Measurements from ENCODE around the gene XPO4.

Gene XPO4

DNA sequence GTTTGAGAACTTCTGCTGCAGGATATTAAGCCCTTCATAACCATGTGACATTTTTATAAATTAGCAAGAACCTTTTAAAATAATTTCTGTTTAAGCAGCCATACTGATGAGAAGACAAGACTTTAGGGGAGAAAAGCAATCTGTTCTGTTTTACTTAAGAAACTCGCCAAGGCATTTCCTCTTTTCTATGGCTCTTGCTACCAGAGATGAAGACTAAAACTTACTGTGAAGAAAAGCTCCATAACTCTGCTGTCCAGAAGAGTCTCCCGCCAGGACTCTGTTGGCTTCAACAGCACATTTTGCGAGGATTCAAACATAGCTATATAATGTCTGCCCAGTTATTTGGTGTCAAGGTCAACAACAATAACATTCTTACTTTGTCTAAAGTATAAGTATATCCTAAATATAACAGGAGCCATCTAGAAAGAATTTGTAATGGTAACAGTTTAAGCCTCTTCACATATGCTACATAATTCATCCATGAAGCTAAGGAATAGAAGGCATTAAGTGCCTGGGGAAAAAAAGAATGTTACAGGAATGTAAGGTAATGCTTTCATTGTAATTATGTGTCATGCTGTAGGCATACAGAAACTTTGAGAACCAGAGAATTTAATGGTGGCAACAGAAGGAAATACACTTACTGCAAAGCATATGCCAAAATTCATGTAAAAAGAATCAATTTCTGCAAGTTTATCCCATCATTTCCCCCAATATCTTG, 75.5 kb downstream of the XPO4 start:
- DNase-seq (ENCODE audit: low read depth) = no peak

DNA sequence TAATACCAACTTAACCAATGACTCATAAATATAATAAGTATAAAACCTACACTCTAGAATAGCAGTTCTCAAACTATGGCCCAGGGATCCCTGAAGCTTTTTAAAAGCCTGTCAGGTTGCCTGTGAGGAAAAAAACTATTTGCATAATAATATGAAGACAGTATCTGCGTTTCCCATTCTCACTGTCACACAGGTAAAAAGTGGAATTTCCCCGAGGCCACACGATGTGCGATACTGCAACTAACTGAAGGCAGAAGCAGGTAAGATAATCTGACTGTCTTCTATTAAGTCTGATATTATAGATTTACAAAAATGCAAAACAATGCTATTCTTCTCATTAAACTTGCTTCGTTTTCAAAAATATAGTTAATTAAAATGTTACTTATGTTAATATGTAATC, 76.2 kb downstream of the XPO4 start:
- no peak for DNase-seq (ENCODE audit: low read depth)

DNA sequence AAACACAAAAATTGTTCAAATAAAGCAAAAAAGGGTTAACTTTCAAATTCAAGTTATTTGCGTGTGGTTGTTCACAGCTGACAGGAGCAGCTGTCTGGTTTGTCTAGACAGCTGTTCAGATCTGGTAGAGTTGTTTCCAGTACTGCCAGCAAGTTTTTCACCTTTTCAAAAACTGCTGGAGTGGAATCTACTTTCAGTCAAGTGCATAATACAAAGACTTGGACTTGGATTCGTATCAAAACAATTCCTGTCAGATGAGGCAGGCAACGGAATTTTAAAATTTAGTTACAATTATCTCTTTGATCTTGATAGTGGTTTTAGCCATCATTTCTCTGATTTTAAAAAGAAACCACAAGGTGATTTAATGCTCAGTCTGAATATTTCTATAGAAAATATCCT, 77.1 kb downstream of the XPO4 start:
- no peak for DNase-seq (ENCODE audit: low read depth)

DNA sequence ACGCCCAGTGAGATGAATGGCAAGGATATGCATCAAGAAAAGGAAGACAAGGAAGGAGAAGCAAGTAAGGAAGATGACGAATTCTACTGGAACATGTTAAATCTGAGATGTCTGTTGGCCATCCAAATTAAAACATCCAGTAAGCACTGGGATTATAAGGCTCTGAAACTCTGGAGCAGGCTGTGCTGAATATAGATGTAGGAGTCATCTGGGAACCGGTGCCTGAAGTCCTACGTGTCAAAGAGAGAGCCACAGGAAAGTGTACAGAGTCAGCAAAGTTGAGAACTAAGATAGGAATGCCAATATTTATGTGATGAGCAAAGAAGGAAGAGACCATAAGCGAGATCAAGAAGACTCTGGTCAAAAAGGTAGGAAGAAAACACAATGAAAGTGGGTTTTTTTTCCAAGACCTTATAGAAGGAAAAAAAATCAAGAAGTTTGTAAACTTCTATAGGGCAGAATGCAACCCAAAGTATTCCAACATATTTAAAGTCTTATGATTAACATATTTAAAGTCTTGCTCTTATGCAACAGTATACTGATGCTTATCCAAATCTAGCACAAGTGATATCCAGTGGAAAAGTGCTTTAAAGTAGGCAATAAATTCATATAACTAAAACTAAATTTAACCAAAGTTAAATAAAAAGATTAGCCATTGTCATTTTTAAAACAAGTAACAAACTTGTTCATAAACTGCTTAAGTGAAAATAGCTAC, 77.6 kb downstream of the XPO4 start:
- peak; percentile 24 for DNase-seq (ENCODE audit: low read depth)

DNA sequence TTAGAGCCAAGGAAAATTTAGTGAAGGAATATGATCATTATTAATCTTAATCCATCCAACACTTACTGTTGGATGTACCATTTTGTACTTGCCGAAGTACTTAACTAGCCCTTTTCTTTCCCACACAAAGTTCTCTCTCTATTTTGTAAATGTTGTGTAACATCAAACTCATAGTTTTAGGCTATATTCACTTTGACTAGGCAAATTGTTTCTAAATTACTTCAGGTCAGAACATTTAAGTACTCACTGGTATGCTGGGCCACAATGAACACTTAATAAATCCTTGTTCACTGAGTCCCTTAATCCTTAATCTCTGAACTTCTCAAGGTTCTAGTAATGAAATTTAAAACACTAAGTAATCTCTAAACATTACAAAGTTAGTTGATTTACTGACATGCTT, 79.5 kb downstream of the XPO4 start:
- no peak for DNase-seq (ENCODE audit: low read depth)

DNA sequence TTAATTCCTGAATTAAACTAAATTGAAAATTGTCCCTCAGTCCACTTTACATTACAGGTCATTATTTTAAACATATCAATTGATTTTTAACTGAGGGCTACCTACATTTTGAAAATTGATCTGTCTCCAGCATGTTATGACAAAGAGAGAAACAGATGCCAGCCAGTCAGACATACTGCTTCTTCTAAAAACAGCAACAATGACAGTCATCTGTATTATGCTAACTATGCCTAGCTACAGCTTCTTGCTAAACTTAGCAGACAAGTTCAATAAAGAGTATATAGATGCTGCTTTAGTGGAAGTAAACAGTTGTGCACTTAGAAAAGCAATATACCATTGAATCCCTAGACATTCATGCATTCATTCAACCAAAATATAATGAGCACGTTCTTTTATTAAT, 80.1 kb downstream of the XPO4 start:
- no peak for DNase-seq (ENCODE audit: low read depth)

DNA sequence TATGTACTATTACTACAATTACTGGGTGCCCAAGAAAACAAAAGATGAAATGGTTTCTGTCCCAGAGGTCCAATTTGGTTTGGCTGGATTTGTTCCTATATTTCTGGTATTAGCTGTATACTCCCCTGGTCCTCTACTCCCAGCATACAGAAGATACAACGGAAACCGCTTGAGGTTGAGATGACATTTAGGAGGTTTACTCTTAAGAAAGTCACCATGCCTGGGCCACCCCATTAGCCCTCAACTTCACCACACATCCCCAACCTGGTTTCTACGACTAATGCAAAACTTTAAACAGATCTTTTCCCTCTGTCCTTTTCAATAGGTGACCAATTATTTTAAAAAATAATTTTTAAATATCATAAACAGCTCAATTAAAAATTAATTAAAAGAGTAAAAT, 82.8 kb downstream of the XPO4 start:
- DNase-seq (ENCODE audit: low read depth) = no peak

DNA sequence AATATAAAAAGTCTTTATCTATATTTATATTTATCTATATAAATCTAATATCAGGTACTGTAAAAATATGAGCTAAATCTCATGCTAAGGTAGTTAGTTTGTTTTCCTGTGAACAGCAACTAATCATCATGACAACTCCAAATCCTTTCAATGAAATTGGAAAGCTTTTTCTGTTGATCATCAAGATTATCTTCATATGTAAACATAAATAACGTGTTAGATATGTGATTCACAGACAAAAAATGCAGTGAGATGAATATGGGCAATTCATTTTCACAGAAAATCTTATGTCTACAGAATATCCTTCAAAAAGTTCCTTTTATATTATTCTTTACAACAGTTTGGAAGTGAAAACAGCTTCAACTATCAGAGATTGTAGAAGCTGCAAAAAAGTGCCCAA, 87.1 kb downstream of the XPO4 start:
- no peak for DNase-seq (ENCODE audit: low read depth)

DNA sequence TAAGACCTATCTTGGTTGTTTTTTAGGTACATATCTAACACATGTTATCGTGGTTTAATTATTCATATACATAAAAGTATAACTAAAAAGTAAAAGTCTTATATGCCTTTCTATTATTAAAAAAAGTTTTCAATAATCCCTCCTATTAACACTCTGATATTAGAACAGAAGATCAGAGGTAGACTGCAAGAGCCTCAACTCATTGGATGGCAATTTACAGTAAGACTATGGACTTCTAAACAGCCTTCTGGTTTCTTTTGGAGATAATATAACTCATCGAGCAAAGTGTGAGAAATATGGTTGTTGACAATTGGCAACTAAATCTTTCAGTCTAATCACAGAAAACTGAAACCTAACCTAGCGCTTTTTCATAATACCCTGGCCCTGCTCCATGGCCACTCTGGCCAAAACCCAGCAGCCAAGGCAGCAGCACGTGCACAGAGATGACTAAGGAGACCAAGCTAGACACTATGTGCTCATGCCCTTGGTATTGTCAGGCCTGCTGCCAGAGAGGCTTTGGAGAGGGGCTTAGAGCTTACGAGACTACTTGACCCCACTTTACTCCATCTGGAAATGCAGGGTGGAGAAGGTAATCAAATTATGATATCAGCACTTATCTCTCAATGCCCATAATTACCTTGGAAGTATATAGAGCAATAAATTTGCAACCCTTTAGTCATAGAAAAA, 88.2 kb downstream of the XPO4 start:
- peak; percentile 79 for DNase-seq (ENCODE audit: low read depth)

DNA sequence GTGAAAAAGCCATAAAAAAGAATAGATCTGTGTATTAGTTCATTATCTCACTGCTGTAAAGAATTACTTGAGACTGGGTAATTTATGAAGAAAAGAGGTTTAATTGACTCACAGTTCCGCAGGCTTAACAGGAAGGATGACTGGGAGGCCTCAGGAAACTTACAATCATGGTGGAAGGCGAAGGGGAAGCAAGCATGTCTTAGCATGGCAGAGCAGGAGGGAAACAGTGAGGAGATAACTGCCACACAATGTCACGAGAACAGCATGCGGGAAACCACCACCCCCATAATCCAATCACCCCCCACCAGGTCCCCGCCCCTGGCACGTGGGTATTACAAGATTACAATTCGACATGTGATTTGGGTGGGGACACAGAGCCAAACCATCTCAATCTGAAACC, 89.7 kb downstream of the XPO4 start:
- no peak for DNase-seq (ENCODE audit: low read depth)

DNA sequence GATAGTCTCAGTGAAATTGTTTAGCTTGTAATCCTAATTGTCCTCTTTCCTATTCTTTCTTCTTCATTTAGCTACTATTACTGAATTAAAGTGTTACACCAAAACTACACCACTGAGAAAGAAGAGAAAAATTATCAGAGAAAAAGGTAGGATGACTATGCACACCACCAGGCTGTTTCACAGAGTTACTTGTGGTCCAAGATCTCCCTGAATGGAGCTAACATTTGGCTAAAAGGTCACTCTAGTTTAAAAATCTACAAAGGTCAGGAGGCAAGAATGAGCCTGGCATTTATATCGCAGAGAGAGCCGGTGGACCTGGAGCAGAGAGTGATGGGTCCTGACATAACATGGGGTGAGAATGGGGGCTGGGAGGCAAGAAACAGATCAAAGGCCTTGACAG, 91.7 kb downstream of the XPO4 start:
- DNase-seq (ENCODE audit: low read depth) = no peak

DNA sequence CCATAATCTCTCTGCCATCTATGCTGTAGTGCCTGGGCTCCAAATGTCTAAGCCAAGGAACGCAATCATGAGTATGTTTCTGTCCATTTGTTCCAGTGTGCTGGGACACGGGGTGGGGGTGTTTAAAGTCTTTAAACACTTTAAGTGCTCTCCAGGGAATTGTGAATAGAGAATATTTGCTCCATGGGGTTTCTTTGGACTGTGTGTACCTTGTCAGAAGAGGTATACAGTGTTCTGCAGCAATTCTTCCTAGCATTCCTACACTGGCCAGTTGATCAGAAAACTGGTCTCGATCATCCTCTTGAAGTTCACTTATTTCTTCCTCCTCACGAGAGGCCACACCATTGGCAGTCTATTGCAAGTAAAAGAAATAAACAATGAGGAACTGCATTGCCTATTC, 93.7 kb downstream of the XPO4 start:
- DNase-seq (ENCODE audit: low read depth) = no peak

DNA sequence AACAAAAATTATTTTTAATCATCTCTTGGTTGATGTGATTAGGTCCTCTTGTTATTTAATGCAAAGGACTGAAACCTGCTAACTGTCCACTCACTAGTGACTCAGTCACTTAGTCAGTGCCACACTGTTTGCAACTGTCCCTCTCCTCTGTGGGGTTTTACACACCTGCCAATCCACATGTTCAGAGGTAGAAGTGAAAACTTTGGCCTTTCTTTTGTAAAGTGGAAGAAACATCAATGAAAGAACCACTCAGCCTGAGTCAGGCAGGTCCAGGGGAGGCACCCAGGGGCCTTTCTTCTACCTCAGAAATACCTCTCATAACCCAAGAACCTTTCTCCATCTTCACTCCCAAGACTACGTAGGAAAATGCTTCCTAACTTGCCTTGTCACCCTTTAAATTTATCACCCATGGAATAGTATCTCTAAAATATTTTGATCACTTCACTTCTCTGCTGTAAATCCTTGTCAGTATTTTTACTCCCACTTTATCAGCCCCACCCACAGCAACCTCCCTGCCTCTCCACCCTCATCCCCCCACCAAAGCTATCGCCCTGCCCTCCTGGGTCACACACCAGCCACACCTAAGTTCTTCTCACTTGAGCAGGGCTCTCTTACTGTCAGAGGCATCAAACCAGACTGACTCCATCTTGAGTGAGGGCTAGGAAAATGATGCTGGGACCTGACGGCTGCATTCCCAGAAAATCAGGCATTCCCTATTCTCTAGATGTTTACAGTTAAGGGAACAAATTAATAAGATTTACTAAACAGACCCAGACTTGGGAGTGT, 99.2 kb downstream of the XPO4 start:
- DNase-seq (ENCODE audit: low read depth) = no peak

DNA sequence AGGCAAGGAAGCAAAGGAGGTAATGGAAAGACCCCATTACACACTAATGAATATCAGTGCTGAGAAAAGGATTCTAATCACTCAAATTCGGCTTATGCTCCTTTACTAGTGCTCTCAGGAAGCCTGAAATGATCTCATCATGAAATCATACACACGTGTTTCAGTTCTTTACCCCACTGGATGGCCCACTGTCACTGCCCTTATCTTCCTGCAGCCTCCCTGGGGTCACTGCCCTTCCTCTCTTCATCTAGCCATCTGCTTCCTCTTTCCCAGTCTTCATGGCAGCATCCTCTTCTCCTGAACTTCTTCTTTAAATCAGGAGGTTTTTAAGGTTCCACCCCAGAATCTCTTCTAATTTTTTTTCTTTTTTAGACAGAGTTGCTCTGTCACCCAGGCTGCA, 100.8 kb downstream of the XPO4 start:
- no peak for DNase-seq (ENCODE audit: low read depth)

DNA sequence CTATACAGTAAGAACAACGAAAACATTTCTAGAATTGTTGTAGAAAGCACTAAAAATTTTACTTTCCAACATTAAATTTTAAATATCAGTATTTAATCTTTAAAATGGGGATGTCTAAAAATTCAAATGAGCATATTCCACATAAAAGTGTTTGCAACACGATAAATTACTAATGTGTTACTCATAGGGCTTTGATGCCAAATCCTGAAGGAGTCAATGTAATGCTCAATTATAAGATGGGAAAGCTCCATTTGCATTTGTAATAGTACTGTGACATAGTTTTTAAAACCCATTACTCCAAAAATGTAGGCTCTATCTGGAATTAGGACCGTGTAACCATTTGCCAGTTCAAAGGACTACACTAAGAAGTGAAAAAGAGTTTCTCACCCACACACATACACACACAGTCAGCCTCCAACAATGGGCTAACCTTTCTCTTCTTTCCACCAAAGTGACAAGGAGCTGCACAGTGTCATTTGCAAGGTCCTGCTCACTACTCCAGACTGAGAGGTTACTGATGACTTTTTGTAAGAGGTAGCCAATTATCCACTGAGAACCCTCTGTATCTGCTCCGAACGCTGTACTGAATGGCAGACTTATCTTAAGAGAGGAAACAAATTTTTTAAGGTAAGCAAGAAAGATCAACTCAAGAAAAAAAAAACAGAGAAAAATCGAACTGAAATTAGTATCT, 102.7 kb downstream of the XPO4 start:
- no peak for DNase-seq (ENCODE audit: low read depth)

DNA sequence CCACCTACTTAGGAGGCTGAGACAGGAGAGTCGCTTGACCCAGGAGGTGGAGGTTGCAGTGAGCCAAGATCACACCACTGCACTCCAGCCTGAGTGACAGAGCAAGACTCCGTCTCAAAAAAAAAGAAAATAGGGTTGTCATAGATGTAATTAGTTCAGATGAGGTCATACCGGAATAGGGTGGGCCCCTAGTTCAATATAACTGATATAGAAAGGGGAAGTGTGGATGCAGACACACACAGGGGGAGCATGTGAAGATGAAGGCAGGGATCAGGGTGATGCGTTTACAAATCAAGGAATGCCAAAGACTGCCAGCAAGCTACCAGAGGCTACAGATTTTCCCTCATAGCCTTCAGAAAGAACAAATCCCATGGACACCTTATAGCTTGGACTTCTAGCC, 104.5 kb downstream of the XPO4 start:
- no peak for DNase-seq (ENCODE audit: low read depth)

DNA sequence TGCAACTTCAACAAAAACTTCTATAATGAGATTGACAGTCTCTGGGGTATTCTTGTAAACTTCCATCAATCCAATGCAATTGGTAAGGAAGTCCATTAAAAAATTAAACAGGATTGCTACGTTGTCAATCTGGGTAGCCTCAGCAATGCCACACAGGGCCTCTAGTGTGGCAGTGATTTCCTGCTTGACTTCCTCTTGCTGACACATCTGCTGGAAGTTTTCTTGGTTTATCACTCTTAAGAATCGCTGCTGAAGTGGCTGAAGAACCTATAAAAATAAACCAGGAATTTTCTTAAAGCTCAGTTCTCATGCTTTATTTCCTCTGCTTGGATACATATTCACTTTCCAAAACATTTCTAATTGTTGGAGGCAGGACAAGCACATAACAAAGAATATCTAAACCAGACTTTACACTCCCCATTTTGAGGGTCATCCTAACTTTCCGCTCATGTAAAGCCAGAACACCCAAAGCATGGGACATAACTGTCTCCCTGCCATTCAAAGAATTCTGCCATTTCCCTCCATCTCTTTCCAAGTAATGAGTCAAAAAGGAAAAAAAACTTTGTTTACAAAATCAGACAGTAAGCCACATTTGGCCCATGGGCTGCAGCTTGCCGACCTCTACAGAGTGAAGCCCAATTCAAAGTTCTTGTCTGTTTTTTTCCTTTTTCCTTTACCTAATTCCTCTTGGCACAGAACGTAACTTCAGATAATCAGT, 105.6 kb downstream of the XPO4 start:
- DNase-seq (ENCODE audit: low read depth) = peak; percentile 31

DNA sequence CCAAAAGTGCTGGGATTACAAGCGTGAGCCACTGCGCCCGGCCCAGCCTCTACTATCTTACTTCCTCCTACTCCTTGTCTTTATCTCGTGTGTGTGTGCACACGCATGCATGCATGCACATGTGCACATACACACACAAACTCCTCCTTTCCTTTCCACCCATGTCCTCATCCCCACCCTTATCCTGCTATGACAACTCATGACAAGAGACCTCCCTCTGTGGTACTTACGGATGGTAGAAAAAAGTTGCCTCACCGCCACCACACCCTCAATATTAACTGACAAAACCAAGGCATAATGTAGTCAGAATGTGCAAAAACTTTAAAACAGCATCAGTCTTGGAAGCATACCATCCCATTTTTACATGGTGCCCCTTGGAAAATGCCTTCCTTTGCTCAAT, 112.9 kb downstream of the XPO4 start:
- no peak for DNase-seq (ENCODE audit: low read depth)

DNA sequence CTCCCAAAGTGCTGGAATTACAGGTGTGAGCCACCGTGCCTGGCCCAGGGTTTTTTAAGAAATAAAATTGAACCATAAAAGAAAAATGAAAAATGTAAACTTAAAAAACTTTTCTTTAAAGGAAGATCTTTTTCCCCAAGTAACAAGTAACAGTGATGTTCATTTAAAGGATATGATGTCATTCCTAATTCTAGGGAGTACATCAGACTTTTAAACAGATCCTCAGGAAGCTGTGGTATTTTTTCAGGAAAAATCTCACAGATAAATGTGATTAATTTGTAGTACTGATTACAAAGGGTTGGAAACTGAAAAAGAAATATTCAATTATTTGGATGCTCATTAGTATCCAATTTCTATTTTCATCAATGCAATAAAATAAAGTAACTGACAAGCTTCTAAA, 114.2 kb downstream of the XPO4 start:
- DNase-seq (ENCODE audit: low read depth) = no peak

DNA sequence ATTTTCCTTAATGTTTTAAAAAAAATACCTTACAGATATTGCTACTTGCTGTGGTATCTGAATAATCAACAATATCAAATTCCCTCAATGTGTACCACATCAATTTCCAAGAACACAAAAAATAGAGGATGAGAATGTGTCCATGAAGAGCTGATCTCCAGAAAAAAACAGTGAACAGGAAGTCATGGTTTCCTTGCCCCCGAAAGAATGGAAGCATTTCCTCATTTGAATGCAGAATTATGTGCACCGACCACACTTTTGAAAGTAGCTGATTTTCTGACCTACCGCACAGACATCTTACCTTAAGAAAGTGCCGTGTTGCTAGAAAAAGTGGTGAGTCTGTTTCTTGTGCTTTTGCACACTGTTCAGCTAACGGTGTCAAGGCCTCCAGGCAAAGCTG, 115.4 kb downstream of the XPO4 start:
- no peak for DNase-seq (ENCODE audit: low read depth)

DNA sequence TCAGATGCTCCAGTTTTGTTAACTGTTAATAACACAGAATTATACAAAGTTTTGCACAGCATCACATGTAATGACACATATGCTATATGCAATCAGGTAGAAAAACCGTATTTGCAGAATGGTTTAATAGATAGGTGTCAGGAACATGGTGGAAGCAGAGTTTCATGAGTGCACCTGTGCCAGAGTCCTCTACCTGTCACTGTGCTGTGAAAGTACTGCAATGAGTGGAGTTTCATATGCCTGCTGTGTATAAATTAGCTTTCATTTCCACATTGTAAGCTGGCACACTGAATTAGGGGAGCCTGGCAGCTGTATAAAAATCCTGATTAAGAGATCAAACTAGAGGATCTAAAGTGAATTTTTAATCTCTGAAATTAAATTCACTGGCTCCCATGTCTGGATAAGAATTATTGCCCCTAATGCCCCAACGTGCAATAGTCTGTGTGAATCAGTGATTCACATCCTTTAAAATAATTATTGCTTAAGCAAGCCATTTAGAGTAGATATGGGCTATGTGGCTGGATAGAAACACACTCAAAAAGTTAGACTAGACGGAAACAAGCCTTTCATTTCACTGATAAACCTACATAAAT, 120.3 kb downstream of the XPO4 start:
- DNase-seq (ENCODE audit: low read depth) = no peak

Data from GM04503 (cell line).